ENCODE measurements around the gene ARID1A. TPM values are rescaled to one million over a fixed set of nuclear protein-coding genes. Genes with fewer than 3 reads are reported as not detected.

The ARID1A gene
- total and polyA plus RNA-seq, 2 experiments from 2014 or later, result 8.2 to 13.4 TPM

- 1 to 3% methylated on average over 55 to 73 of the region's 98 CpGs for WGBS, 2 experiments (ENCODE audit: low coverage in 1 of 2, low lambda C conversion rate in 2 of 2, missing lambda C conversion rate in 2 of 2)
- H2AFZ ChIP-seq, result no peak overlapping the region
- peak overlapping the region; percentile 91 for H3K27ac ChIP-seq
- no peaks in the 10 kb centered on the region for H3K27me3 ChIP-seq (replicated peaks; ENCODE audit: insufficient read depth)
- H3K9me2 ChIP-seq (ENCODE audit: insufficient read depth), result no peaks in the 10 kb centered on the region
- H3K9ac ChIP-seq, result peak overlapping the region; percentile 83
- peaks cover 55% of the 10 kb centered on the region for H3K79me2 ChIP-seq (ENCODE audit: insufficient read depth)
- H3F3A ChIP-seq (ENCODE audit: insufficient read depth), result peaks cover 42% of the 10 kb centered on the region
- no peaks in the 10 kb centered on the region for H3K36me3 ChIP-seq (ENCODE audit: low read depth)
- no peaks in the 10 kb centered on the region for H3K9me3 ChIP-seq (ENCODE audit: low read depth)
- in situ Hi-C loops (cut with MboI), result loop anchor here (10.0 kb wide), 1 partner anchor 88 kb away; the partner anchor contains the start of gene PIGV
- TF ChIP-seq EZH2 (IDR thresholded peaks at IDR 0.05; ENCODE audit: insufficient read depth, poor library complexity, severe bottlenecking), result no peak
- TF ChIP-seq EZH2phosphoT487 (IDR thresholded peaks at IDR 0.05; ENCODE audit: insufficient read depth, low read depth), result no peak
- H3K4me2 ChIP-seq (ENCODE audit: unreplicated experiment), result peak overlapping the region; percentile 93
- H3K4me1 ChIP-seq (ENCODE audit: insufficient read depth), result peaks cover 56% of the 10 kb centered on the region
- H3K4me3 ChIP-seq, result peak overlapping the region; percentile 83
- peaks cover 33% of the 10 kb centered on the region; the same call in 1 of the 2 replicates for H4K20me1 ChIP-seq (ENCODE audit: insufficient read depth)
- DNase-seq, result peak; percentile 60
Observed at GRCh38 chr1:26696654-26697430, 1.0 kb downstream of the ARID1A start.

- Histone ChIP-seq H3K9me3 (ENCODE audit: low read depth) (no peaks in the 10 kb centered on the region), H3K27me3 (replicated peaks; ENCODE audit: insufficient read depth) (no peaks in the 10 kb centered on the region), H3K79me2 (ENCODE audit: insufficient read depth) (peaks cover 62% of the 10 kb centered on the region), H3K27ac (peak overlapping the region; percentile 91), H4K20me1 (ENCODE audit: insufficient read depth) (peaks cover 33% of the 10 kb centered on the region; the same call in 1 of the 2 replicates), H3K9me2 (ENCODE audit: insufficient read depth) (no peaks in the 10 kb centered on the region), H3K4me2 (ENCODE audit: unreplicated experiment) (peak overlapping the region; percentile 93), H3K4me1 (ENCODE audit: insufficient read depth) (peaks cover 60% of the 10 kb centered on the region), H3K36me3 (ENCODE audit: low read depth) (no peaks in the 10 kb centered on the region), H2AFZ (no peak overlapping the region), H3K9ac (peak overlapping the region; percentile 83), H3K4me3 (peak overlapping the region; percentile 83), H3F3A (ENCODE audit: insufficient read depth) (peaks cover 35% of the 10 kb centered on the region)
- WGBS, 2 experiments (ENCODE audit: low coverage in 1 of 2, low lambda C conversion rate in 2 of 2, missing lambda C conversion rate in 2 of 2), result 0 to 1% methylated on average over 23 to 25 of the region's 30 CpGs
- in situ Hi-C loops (cut with MboI), result loop anchor here (10.0 kb wide), 1 partner anchor 87 kb away; the partner anchor contains the start of gene PIGV
- TF ChIP-seq EZH2phosphoT487 (IDR thresholded peaks at IDR 0.05; ENCODE audit: insufficient read depth, low read depth), result no peak
- TF ChIP-seq EZH2 (IDR thresholded peaks at IDR 0.05; ENCODE audit: insufficient read depth, poor library complexity, severe bottlenecking), result no peak
- DNase-seq, result peak; percentile 39
Observed at GRCh38 chr1:26697431-26697977, 1.7 kb downstream of the ARID1A start.

- Histone ChIP-seq H3K36me3 (ENCODE audit: low read depth) (no peaks in the 10 kb centered on the region), H3K27ac (peak overlapping the region; percentile 91), H3K79me2 (ENCODE audit: insufficient read depth) (peaks cover 69% of the 10 kb centered on the region), H2AFZ (no peak overlapping the region), H3K9me3 (ENCODE audit: low read depth) (no peaks in the 10 kb centered on the region), H4K20me1 (ENCODE audit: insufficient read depth) (peaks cover 33% of the 10 kb centered on the region; the same call in 1 of the 2 replicates), H3K9ac (peak overlapping the region; percentile 83), H3K4me1 (ENCODE audit: insufficient read depth) (peaks cover 67% of the 10 kb centered on the region), H3K9me2 (ENCODE audit: insufficient read depth) (no peaks in the 10 kb centered on the region), H3K27me3 (replicated peaks; ENCODE audit: insufficient read depth) (no peaks in the 10 kb centered on the region), H3K4me3 (peak overlapping the region; percentile 83), H3K4me2 (ENCODE audit: unreplicated experiment) (peak overlapping the region; percentile 93), H3F3A (ENCODE audit: insufficient read depth) (peaks cover 31% of the 10 kb centered on the region)
- whole genome bisulfite sequencing, 2 experiments (ENCODE audit: low coverage in 1 of 2, low lambda C conversion rate in 2 of 2, missing lambda C conversion rate in 2 of 2), result 1% methylated on average over 8 of the region's 8 CpGs
- peak; percentile 94 for DNase-seq
- no peak for TF ChIP-seq EZH2phosphoT487 (IDR thresholded peaks at IDR 0.05; ENCODE audit: insufficient read depth, low read depth)
- no peak for TF ChIP-seq EZH2 (IDR thresholded peaks at IDR 0.05; ENCODE audit: insufficient read depth, poor library complexity, severe bottlenecking)
- in situ Hi-C loops (cut with MboI), result loop anchor here (10.0 kb wide), 1 partner anchor 87 kb away; the partner anchor contains the start of gene PIGV
Observed at GRCh38 chr1:26697978-26698849, 2.4 kb downstream of the ARID1A start.

- TF ChIP-seq EZH2phosphoT487 (IDR thresholded peaks at IDR 0.05; ENCODE audit: insufficient read depth, low read depth) (no peak), EZH2 (IDR thresholded peaks at IDR 0.05; ENCODE audit: insufficient read depth, poor library complexity, severe bottlenecking) (no peak)
- H4K20me1 ChIP-seq (ENCODE audit: insufficient read depth), result peaks cover 33% of the 10 kb centered on the region; the same call in 1 of the 2 replicates
- DNase-seq, result peak; percentile 46
- peak overlapping the region; percentile 93 for H3K4me2 ChIP-seq (ENCODE audit: unreplicated experiment)
- no peak overlapping the region for H2AFZ ChIP-seq
- peaks cover 21% of the 10 kb centered on the region for H3F3A ChIP-seq (ENCODE audit: insufficient read depth)
- H3K4me1 ChIP-seq (ENCODE audit: insufficient read depth), result peaks cover 69% of the 10 kb centered on the region
- H3K27me3 ChIP-seq (replicated peaks; ENCODE audit: insufficient read depth), result no peaks in the 10 kb centered on the region
- peak overlapping the region; percentile 83 for H3K4me3 ChIP-seq
- H3K9me2 ChIP-seq (ENCODE audit: insufficient read depth), result no peaks in the 10 kb centered on the region
- no peak overlapping the region for H3K27ac ChIP-seq
- H3K9ac ChIP-seq, result no peak overlapping the region
- no peaks in the 10 kb centered on the region for H3K36me3 ChIP-seq (ENCODE audit: low read depth)
- peaks cover 94% of the 10 kb centered on the region for H3K79me2 ChIP-seq (ENCODE audit: insufficient read depth)
- no peaks in the 10 kb centered on the region for H3K9me3 ChIP-seq (ENCODE audit: low read depth)
- in situ Hi-C loops (cut with MboI), result no loop called here
Observed at GRCh38 chr1:26700711-26701110, 4.9 kb downstream of the ARID1A start.
